HepG2 (cell line): ENCODE measurements around the gene ARHGAP9. TPM values are rescaled to one million over a fixed set of nuclear protein-coding genes. Genes with fewer than 3 reads are reported as not detected.

Experiments
- ATAC-seq: fragments of 200-7000 bp; cut with Tn5 transposase; 3 replicates; pipeline ENCODE4 v1.9.1; 2020; ENCODE audit warnings: mild to moderate bottlenecking, moderate library complexity
- BruUV-seq: library from RNA; stranded (reverse); fragments of 400-500 nt; replicated peaks from 2 replicates; lab custom pipeline; 2021; lab: Mats Ljungman, UMichigan
- CTCF ChIA-PET: fragments of 300-600 bp; formaldehyde crosslinking; extraction: SDS; loops from one replicate; lab custom pipeline; 2021; ENCODE audit warnings: low total read pairs, inconsistent platforms, low intra/inter-chr PET ratio; lab: Yijun Ruan, JAX
- POLR2A ChIA-PET: fragments of 350-600 bp; sonication (Branson Sonifier 250); formaldehyde crosslinking; loops from one replicate; lab custom pipeline; 2020; ENCODE audit warnings: antibody characterized with exemption, inconsistent platforms; lab: Yijun Ruan, JAX
- DNase-seq: peaks from one replicate; pipeline ENCODE4 v3.0.0-alpha.2; 2015; ENCODE audit warnings: low spot score
- FAIRE-seq: peaks from 3 replicates; lab custom pipeline; 2011; peaks lifted over from hg19 to GRCh38; lab: Jason Lieb, UNC
- H2AFZ ChIP-seq: one replicate; pipeline ENCODE4 v1.6.1; 2011; ENCODE audit warnings: low read length, inconsistent platforms
- H3K27ac ChIP-seq: fragments of 300-600 bp; 3 replicates; pipeline ENCODE4 v1.8.0; 2011; ENCODE audit warnings: mixed run types, mild to moderate bottlenecking, mixed read lengths, low read length, inconsistent platforms; ENCODE audit not compliant: insufficient read depth; ENCODE audit errors: extremely low read length
- H3K27me3 ChIP-seq, 2 experiments: fragments of 200-600 bp in 1 of 2; 2 replicates in 1 of 2; 3 replicates in 1 of 2; pipeline versions ENCODE4 v1.6.0 to v1.8.0; 2011; ENCODE audit warnings: low read length in 2 of 2, mild to moderate bottlenecking in 2 of 2, moderate library complexity in 2 of 2, inconsistent platforms in 1 of 2; ENCODE audit not compliant: insufficient read depth in 2 of 2, control insufficient read depth in 1 of 2
- H3K36me3 ChIP-seq, 2 experiments: fragments of 200-600 bp in 1 of 2; replicated peaks in 1 of 2; 2 replicates in 1 of 2; 3 replicates in 1 of 2; pipeline versions ENCODE4 v1.5.1 to v1.8.0; 2011; ENCODE audit warnings: low read length in 2 of 2, inconsistent platforms in 1 of 2; ENCODE audit not compliant: insufficient read depth in 2 of 2, control insufficient read depth in 1 of 2
- H3K4me1 ChIP-seq: 2 replicates; pipeline ENCODE4 v1.5.1; 2012; ENCODE audit warnings: low read length, inconsistent platforms; ENCODE audit not compliant: insufficient read depth
- H3K4me2 ChIP-seq: 2 replicates; pipeline ENCODE4 v1.6.0; 2011; ENCODE audit warnings: low read depth, low read length, inconsistent platforms
- H3K4me3 ChIP-seq, 3 experiments: fragments of 200-600 bp in 1 of 3; sonication (generic), shearing (Covaris generic) in 1 of 3; replicated peaks in 1 of 3; 2 replicates each; pipeline ENCODE4 v1.5.1; 2011 to 2016; ENCODE audit warnings: low read length in 3 of 3, inconsistent platforms in 2 of 3, low read depth in 2 of 3, mild to moderate bottlenecking in 2 of 3, control low read depth in 1 of 3, mixed read lengths in 1 of 3; ENCODE audit not compliant: insufficient read depth in 1 of 3
- H3K79me2 ChIP-seq: one replicate; pipeline ENCODE4 v1.6.1; 2011; ENCODE audit warnings: low read length, inconsistent platforms; ENCODE audit not compliant: insufficient read depth
- H3K9ac ChIP-seq: 2 replicates; pipeline ENCODE4 v1.6.0; 2011; ENCODE audit warnings: mild to moderate bottlenecking, low read depth, low read length, inconsistent platforms; ENCODE audit not compliant: insufficient read depth
- H3K9me3 ChIP-seq: 2 replicates; pipeline ENCODE4 v1.5.1; 2012; ENCODE audit warnings: mild to moderate bottlenecking, low read length
- H4K20me1 ChIP-seq: 2 replicates; pipeline ENCODE4 v1.6.0; 2011; ENCODE audit warnings: inconsistent platforms, mild to moderate bottlenecking, low read length, moderate library complexity; ENCODE audit not compliant: insufficient read depth
- ETV5 ChIP-seq: IDR thresholded peaks from 2 replicates; pipeline ENCODE4 v1.6.1; 2018; ENCODE audit warnings: missing biosample characterization, missing genetic modification reagents, inconsistent platforms, borderline replicate concordance
- GATAD1 ChIP-seq: IDR thresholded peaks from 2 replicates; pipeline ENCODE4 v1.6.1; 2016; ENCODE audit warnings: missing genetic modification reagents, missing compliant biosample characterization
- HOXA3 ChIP-seq: sonication (generic); formaldehyde crosslinking; IDR thresholded peaks from 2 replicates; pipeline ENCODE4 v1.5.0; 2020; ENCODE audit warnings: missing genetic modification reagents
- NCOA2 ChIP-seq: sonication (generic); formaldehyde crosslinking; IDR thresholded peaks from 2 replicates; pipeline ENCODE4 v1.8.0; 2022; ENCODE audit warnings: inconsistent platforms
- PHB2 ChIP-seq: fragments of 450-650 bp; IDR thresholded peaks from 2 replicates; pipeline ENCODE4 v1.6.1; 2018; ENCODE audit not compliant: partially characterized antibody
- POLR2A ChIP-seq, 2 experiments: IDR thresholded peaks; 2 replicates each; pipeline ENCODE4 v1.6.1; 2011; ENCODE audit warnings: low read depth in 2 of 2, low read length in 2 of 2, mild to moderate bottlenecking in 1 of 2, moderate library complexity in 1 of 2; ENCODE audit not compliant: insufficient read depth in 1 of 2
- RARG ChIP-seq: sonication (generic); formaldehyde crosslinking; IDR thresholded peaks from 2 replicates; pipeline ENCODE4 v1.4.0; 2020; ENCODE audit warnings: low read depth, mild to moderate bottlenecking, missing genetic modification reagents
- RCOR2 ChIP-seq: IDR thresholded peaks from 2 replicates; pipeline ENCODE4 v1.6.1; 2016; ENCODE audit warnings: missing biosample characterization, missing genetic modification reagents
- TAF15 ChIP-seq: fragments of 200-400 bp; formaldehyde crosslinking; IDR thresholded peaks from one replicate; pipeline ENCODE4 v1.6.1; 2018; ENCODE audit warnings: mild to moderate bottlenecking, low read depth, low read length; ENCODE audit not compliant: poor library complexity, severe bottlenecking
- TARDBP ChIP-seq: sonication (generic); formaldehyde crosslinking; IDR thresholded peaks from 2 replicates; pipeline ENCODE4 v1.8.0; 2022; ENCODE audit warnings: mild to moderate bottlenecking, missing genetic modification reagents
- TSC22D2 ChIP-seq: sonication (generic); formaldehyde crosslinking; IDR thresholded peaks from 2 replicates; pipeline ENCODE4 v1.5.1; 2020; ENCODE audit warnings: missing genetic modification reagents, mild to moderate bottlenecking, borderline replicate concordance
- U2AF1 ChIP-seq: fragments of 200-400 bp; formaldehyde crosslinking; optimal IDR thresholded peaks from 2 replicates; pipeline ENCODE3; 2017; ENCODE audit warnings: mild to moderate bottlenecking, low read depth, low read length
- ZFAT ChIP-seq: sonication (generic); formaldehyde crosslinking; conservative IDR thresholded peaks from 2 replicates; pipeline ENCODE4 v1.8.1; 2023; ENCODE audit warnings: missing genetic modification reagents, inconsistent platforms
- ZNF549 ChIP-seq: sonication (generic); formaldehyde crosslinking; IDR thresholded peaks from 2 replicates; pipeline ENCODE4 v1.5.0; 2020; ENCODE audit warnings: missing genetic modification reagents
- ZNF660 ChIP-seq: sonication (generic); formaldehyde crosslinking; IDR thresholded peaks from 2 replicates; pipeline ENCODE4 v1.5.1; 2020; ENCODE audit warnings: mild to moderate bottlenecking, low read depth, missing genetic modification reagents, borderline replicate concordance
- ZNF782 ChIP-seq: sonication (generic); formaldehyde crosslinking; IDR thresholded peaks from 2 replicates; pipeline ENCODE4 v1.4.0; 2020; ENCODE audit warnings: missing genetic modification reagents, mild to moderate bottlenecking, borderline replicate concordance
- WGBS: methylation state at CpG from one replicate; pipeline ENCODE4 v1.1.6; 2017; ENCODE audit warnings: low lambda C conversion rate; 5-methylcytosine and 5-hydroxymethylcytosine counted together
- in situ Hi-C: cut with HindIII; loops from 2 replicates; pipeline ENCODE4 v1.10.0; 2017; ENCODE audit warnings: low pct_unique_long_range_greater_than_20kb; ENCODE audit not compliant: extremely low pct_ligation_motif_present
- intact Hi-C: fragments of 100-400 bp; cut with micrococcal nuclease; formaldehyde crosslinking; loops from one replicate; pipeline ENCODE4 v1.10.0; 2022; ENCODE audit not compliant: unreplicated experiment
- polyA plus RNA-seq, 8 experiments: library from polyadenylated mRNA; depleted of rRNA in 3 of 8; stranded (reverse) in 7 of 8; unstranded in 1 of 8; fragments of >200 nt; fragmentation: Illumina TruSeq in 4 of 8; extraction: Trizol in 4 of 8; gene quantifications; 2 replicates each; pipeline versions ENCODE4 v1.2.1 to v1.2.3, GENCODE V29; 2011 to 2016; ENCODE audit warnings: low read depth in 4 of 8, missing spikeins in 1 of 8, mixed read lengths in 1 of 8; ENCODE audit not compliant: insufficient read depth in 1 of 8
- total RNA-seq, 5 experiments: library from RNA; depleted of rRNA; stranded (reverse); fragments of >200 nt; fragmentation: Illumina TruSeq; extraction: Trizol; gene quantifications; 2 replicates each; pipeline ENCODE4 v1.2.3, GENCODE V29; 2016; ENCODE audit warnings: low read depth in 1 of 5
- TF ChIP-seq, protein P1 (sequence below): sonication (generic); formaldehyde crosslinking; IDR thresholded peaks from 2 replicates; pipeline ENCODE4 v1.5.1; 2020; ENCODE audit warnings: missing genetic modification reagents, mild to moderate bottlenecking, borderline replicate concordance

Gene ARHGAP9
- total and polyA plus RNA-seq, 2 of the 13 experiments (the other 11 are each of a cell fraction or from before 2014, with no cell fraction given): 0.18 to 1.2 TPM

DNA sequence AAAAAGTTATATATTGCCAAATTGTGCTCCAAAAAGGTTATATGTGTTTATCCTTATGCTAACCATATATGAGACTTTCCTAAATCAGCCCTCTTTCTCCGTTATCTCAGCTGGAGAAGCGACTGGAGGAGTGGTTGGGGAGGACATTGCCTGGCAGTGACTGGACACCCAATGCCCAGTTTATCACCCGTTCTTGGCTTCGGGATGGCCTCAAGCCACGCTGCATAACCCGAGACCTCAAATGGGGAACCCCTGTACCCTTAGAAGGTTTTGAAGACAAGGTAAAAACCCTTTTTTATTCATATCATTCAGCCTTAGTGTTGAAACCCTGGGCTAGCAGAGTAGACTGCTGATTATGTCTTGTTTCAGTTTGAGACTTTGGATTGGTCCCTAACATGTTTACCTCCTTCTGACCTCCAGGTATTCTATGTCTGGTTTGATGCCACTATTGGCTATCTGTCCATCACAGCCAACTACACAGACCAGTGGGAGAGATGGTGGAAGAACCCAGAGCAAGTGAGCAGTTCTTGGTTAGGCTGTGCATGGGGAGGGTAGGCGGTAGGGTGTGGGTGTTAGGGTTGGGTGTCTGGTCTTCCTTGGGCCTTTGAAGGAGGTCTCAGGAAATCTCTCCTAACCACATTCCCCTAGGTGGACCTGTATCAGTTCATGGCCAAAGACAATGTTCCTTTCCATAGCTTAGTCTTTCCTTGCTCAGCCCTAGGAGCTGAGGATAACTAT, 32.1 kb upstream of the ARHGAP9 start:
- Histone ChIP-seq H3K27ac (no peak overlapping the region), H3K4me3 (no peak overlapping the region), H3K36me3 (peaks cover 26 to 70% of the 10 kb centered on the region in 2 experiments), H3K27me3 (no peaks in the 10 kb centered on the region), H3K79me2 (no peaks in the 10 kb centered on the region), H3K4me1 (no peaks in the 10 kb centered on the region), H3K4me2 (no peak overlapping the region), H4K20me1 (peaks cover 5% of the 10 kb centered on the region; the same call in 1 of the 2 replicates), H2AFZ (no peak overlapping the region), H3K9me3 (no peaks in the 10 kb centered on the region), H3K9ac (no peak overlapping the region)
- ChIA-PET CTCF (no interaction called here), POLR2A (interaction anchor here (0.7 to 2.5 kb wide), 3 partner anchors 9 to 215 kb away, joined by 3 to 12 read pairs (median 4); partner anchors contain the start of gene DDIT3)
- 98% methylated on average over 7 of the region's 7 CpGs for WGBS
- intact Hi-C loops (no loop called here), in situ Hi-C loops (no loop called here)
- FAIRE-seq (no peak), ATAC-seq (no peak), DNase-seq (no peak)
- TF ChIP-seq TAF15 (no peak), HOXA3 (no peak), ZNF782 (CRISPR knock-in tag) (no peak), POLR2A (IDR thresholded peaks at IDR 0.05; ENCODE audit: insufficient read depth in 1 of 2, low read depth in 2 of 2, low read length in 2 of 2) (peak in 1 of 2 experiments; percentile 30; a peak in 1 of 4 replicates)
- no TSS peak for BruUV-seq

DNA sequence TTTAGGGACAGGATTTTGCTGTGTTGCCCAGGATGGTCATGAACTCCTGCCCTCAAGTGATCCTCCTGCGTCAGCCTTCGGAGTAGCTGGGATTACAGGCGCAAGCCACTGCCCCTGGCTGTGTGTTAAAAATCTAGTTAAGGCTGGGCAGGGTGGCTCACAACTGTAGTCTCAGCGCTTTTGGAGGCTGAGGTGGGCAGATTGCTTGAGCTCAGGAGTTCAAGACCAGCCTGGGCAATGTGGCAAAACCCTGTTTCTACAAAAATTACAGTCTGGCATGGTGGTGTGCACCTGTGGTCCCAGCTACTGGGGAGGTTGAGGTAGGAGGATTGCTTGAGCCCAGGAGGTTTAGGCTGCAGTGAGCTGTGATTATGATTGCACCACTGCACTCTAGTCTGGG, 31.5 kb upstream of the ARHGAP9 start:
- Histone ChIP-seq H2AFZ (no peak overlapping the region), H3K4me1 (no peaks in the 10 kb centered on the region), H3K27me3 (no peaks in the 10 kb centered on the region), H3K9me3 (no peaks in the 10 kb centered on the region), H3K9ac (no peak overlapping the region), H3K4me2 (no peak overlapping the region), H3K79me2 (no peaks in the 10 kb centered on the region), H3K36me3 (peaks cover 22 to 68% of the 10 kb centered on the region in 2 experiments), H3K4me3 (no peak overlapping the region), H4K20me1 (no peaks in the 10 kb centered on the region; the same call in 1 of the 2 replicates), H3K27ac (no peak overlapping the region)
- ATAC-seq: no peak
- CTCF ChIA-PET: no interaction called here
- BruUV-seq: no TSS peak
- no peak for DNase-seq
- in situ Hi-C loops (no loop called here), intact Hi-C loops (no loop called here)
- no peak for FAIRE-seq
- WGBS: 96% methylated on average over 4 of the region's 4 CpGs
- POLR2A ChIA-PET: interaction anchor here (0.7 to 2.5 kb wide), 2 partner anchors 9 to 216 kb away, joined by 3 to 12 read pairs; partner anchors contain the start of gene DDIT3
- TF ChIP-seq RCOR2 (CRISPR knock-in tag) (no peak), RARG (CRISPR knock-in tag) (no peak), NCOA2 (CRISPR knock-in tag) (no peak), GATAD1 (CRISPR knock-in tag) (no peak), TARDBP (CRISPR knock-in tag) (no peak), ETV5 (no peak), ZNF660 (CRISPR knock-in tag) (no peak), TSC22D2 (no peak), U2AF1 (no peak), PHB2 (no peak), ZNF549 (no peak), ZFAT (CRISPR knock-in tag) (no peak)
- TF ChIP-seq, protein P1, sequence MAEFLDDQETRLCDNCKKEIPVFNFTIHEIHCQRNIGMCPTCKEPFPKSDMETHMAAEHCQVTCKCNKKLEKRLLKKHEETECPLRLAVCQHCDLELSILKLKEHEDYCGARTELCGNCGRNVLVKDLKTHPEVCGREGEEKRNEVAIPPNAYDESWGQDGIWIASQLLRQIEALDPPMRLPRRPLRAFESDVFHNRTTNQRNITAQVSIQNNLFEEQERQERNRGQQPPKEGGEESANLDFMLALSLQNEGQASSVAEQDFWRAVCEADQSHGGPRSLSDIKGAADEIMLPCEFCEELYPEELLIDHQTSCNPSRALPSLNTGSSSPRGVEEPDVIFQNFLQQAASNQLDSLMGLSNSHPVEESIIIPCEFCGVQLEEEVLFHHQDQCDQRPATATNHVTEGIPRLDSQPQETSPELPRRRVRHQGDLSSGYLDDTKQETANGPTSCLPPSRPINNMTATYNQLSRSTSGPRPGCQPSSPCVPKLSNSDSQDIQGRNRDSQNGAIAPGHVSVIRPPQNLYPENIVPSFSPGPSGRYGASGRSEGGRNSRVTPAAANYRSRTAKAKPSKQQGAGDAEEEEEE (CRISPR knock-in tag): no peak
